Inferior parietal cortex (tissue), 1 donor: ENCODE data around the gene SH2D5.
"Not testable (repeated sequence)": the region's sequence is repeated elsewhere in the genome, so short reads cannot be mapped to it uniquely, and the experiment has no call there.

Source experiments
- DNase-seq: peaks from one replicate; pipeline ENCODE4 v3.0.0-alpha.2; 2016; ENCODE audit errors: extremely low spot score

SH2D5 gene

GRCh38 chr1:20728371-20729154 lies 3.9 kb downstream of the SH2D5 start:
- DNase-seq, result no peak

- DNase-seq, result no peak
These were observed 4.7 kb downstream of the SH2D5 start for GRCh38 chr1:20727746-20728316.

GRCh38 chr1:20726932-20727745 lies 5.4 kb downstream of the SH2D5 start:
- no peak for DNase-seq

GRCh38 chr1:20726118-20726911 lies 6.2 kb downstream of the SH2D5 start:
- no peak for DNase-seq

- DNase-seq, result no peak
These were observed 7.0 kb downstream of the SH2D5 start for GRCh38 chr1:20725189-20726117.

- no peak for DNase-seq
These were observed 7.9 kb downstream of the SH2D5 start for GRCh38 chr1:20724364-20725188.

- DNase-seq, result no peak
These were observed 8.8 kb downstream of the SH2D5 start for GRCh38 chr1:20723537-20724363.

GRCh38 chr1:20723159-20723536 lies 9.4 kb downstream of the SH2D5 start:
- DNase-seq, result no peak

- no peak for DNase-seq
These were observed 11.1 kb downstream of the SH2D5 start for GRCh38 chr1:20721117-20722061.

- no peak for DNase-seq
These were observed 11.8 kb downstream of the SH2D5 start for GRCh38 chr1:20720631-20721091.

- DNase-seq, result no peak
These were observed 12.5 kb downstream of the SH2D5 start for GRCh38 chr1:20719871-20720620.

- DNase-seq, result no peak
These were observed 13.2 kb downstream of the SH2D5 start for GRCh38 chr1:20719261-20719660.

- DNase-seq, result not testable (repeated sequence)
These were observed 14.1 kb downstream of the SH2D5 start for GRCh38 chr1:20718343-20718882.

- no peak for DNase-seq
These were observed 14.8 kb downstream of the SH2D5 start, which contains the start of gene KIF17 for GRCh38 chr1:20717452-20718342. Gene KIF17, minus strand, starts transcription at chr1:20718007. Its CDS starts 301 bp downstream, at chr1:20717706.

- DNase-seq, result no peak
These were observed 16.3 kb downstream of the SH2D5 start for GRCh38 chr1:20716232-20716631.

- no peak for DNase-seq
These were observed 17.1 kb downstream of the SH2D5 start for GRCh38 chr1:20715406-20715805.
